GM18499 (cell line): Measurements from ENCODE around the gene RHBDF1.

Experiments used
- ATAC-seq: cut with Tn5 transposase; IDR thresholded peaks from one replicate; pipeline ENCODE4 v1.9.1; 2021; ENCODE audit warnings: moderate number of reproducible peaks; ENCODE audit not compliant: insufficient read depth, unreplicated experiment

The RHBDF1 gene

GRCh38 chr16:94918-95265, 22.5 kb upstream of the RHBDF1 start:
- ATAC-seq, result no peak

GRCh38 chr16:92431-93339, 20.3 kb upstream of the RHBDF1 start:
- ATAC-seq, result no peak

- ATAC-seq, result no peak
Observed at GRCh38 chr16:91484-91883, 19.1 kb upstream of the RHBDF1 start.

- no peak for ATAC-seq
Observed at GRCh38 chr16:89391-90302, 17.2 kb upstream of the RHBDF1 start.

GRCh38 chr16:88613-89012, 16.2 kb upstream of the RHBDF1 start:
- no peak for ATAC-seq

- no peak for ATAC-seq
Observed at GRCh38 chr16:86483-86952, 14.1 kb upstream of the RHBDF1 start.

- ATAC-seq, result no peak
Observed at GRCh38 chr16:85865-86264, 13.4 kb upstream of the RHBDF1 start.

GRCh38 chr16:85407-85782, 13.0 kb upstream of the RHBDF1 start:
- ATAC-seq, result no peak

- ATAC-seq, result no peak
Observed at GRCh38 chr16:84718-85406, 12.4 kb upstream of the RHBDF1 start.

GRCh38 chr16:83781-84615, 11.6 kb upstream of the RHBDF1 start:
- ATAC-seq, result no peak

GRCh38 chr16:83060-83603, 10.7 kb upstream of the RHBDF1 start:
- no peak for ATAC-seq

- ATAC-seq, result no peak
Observed at GRCh38 chr16:79151-80054, 7.0 kb upstream of the RHBDF1 start.

GRCh38 chr16:78444-79150, 6.2 kb upstream of the RHBDF1 start:
- no peak for ATAC-seq

- ATAC-seq, result no peak
Observed at GRCh38 chr16:77807-78443, 5.5 kb upstream of the RHBDF1 start, which contains the start of gene MPG. Gene MPG (plus strand): TSS chr16:78225. CDS start chr16:78310, 85 bp downstream.

- ATAC-seq, result no peak
Observed at GRCh38 chr16:77273-77806, 4.9 kb upstream of the RHBDF1 start.

GRCh38 chr16:76535-77272, 4.3 kb upstream of the RHBDF1 start:
- ATAC-seq, result no peak
